ENCODE data around the gene KDM4C. TPM values are rescaled to one million over a fixed set of nuclear protein-coding genes. Genes with fewer than 3 reads are reported as not detected.

Gene KDM4C
- total and polyA plus RNA-seq, 2 of the 13 experiments (the other 11 are each of a cell fraction or from before 2014, with no cell fraction given) = 19.4 to 23.6 TPM

DNA sequence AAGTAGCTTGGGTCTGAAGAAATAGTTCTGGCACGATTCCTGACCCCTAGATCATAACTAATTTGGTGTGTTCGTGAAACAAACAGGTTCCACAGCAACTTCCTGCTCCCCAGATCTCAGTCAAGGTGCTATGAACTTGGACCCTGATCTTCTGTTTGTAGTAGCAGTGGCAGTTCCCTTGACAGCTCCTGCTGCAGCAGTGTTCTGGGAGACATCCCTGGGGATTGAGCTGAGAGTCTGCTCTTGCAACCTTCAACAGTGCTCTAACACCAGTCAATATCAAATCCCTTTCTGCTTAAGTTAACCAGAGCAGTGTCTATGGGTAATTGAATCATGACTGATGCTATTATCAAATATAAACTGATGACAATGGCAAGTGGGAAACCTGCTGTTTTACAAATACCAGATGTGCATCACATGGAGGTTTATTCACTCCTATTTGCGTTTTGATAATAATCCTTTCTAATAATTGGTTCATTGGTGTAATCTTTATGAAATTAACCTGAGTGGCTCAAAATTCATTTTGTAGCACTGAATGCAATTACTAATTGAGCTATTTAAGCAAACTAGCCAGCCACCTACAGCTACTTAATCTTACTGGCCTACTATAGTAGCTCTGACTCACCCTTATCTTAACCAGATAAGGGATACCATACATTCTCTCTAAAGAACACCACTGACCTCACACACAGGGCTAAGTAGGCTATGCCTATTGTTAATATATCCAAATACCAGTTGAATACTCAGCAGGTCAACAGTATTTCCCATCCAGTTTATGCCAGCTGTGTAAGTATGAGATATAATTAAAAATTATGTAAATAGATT, 21.9 kb downstream of the KDM4C start (continued):
- TF ChIP-seq, protein P1, sequence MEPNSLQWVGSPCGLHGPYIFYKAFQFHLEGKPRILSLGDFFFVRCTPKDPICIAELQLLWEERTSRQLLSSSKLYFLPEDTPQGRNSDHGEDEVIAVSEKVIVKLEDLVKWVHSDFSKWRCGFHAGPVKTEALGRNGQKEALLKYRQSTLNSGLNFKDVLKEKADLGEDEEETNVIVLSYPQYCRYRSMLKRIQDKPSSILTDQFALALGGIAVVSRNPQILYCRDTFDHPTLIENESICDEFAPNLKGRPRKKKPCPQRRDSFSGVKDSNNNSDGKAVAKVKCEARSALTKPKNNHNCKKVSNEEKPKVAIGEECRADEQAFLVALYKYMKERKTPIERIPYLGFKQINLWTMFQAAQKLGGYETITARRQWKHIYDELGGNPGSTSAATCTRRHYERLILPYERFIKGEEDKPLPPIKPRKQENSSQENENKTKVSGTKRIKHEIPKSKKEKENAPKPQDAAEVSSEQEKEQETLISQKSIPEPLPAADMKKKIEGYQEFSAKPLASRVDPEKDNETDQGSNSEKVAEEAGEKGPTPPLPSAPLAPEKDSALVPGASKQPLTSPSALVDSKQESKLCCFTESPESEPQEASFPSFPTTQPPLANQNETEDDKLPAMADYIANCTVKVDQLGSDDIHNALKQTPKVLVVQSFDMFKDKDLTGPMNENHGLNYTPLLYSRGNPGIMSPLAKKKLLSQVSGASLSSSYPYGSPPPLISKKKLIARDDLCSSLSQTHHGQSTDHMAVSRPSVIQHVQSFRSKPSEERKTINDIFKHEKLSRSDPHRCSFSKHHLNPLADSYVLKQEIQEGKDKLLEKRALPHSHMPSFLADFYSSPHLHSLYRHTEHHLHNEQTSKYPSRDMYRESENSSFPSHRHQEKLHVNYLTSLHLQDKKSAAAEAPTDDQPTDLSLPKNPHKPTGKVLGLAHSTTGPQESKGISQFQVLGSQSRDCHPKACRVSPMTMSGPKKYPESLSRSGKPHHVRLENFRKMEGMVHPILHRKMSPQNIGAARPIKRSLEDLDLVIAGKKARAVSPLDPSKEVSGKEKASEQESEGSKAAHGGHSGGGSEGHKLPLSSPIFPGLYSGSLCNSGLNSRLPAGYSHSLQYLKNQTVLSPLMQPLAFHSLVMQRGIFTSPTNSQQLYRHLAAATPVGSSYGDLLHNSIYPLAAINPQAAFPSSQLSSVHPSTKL (CRISPR knock-in tag; IDR thresholded peaks at IDR 0.05) = peak; percentile 78
- TF ChIP-seq ZMYM3 (CRISPR knock-in tag; IDR thresholded peaks at IDR 0.05) = peak; percentile 38; the same call in 1 of the 2 replicates
- peak; percentile 60 for TF ChIP-seq RARA (CRISPR knock-in tag; IDR thresholded peaks at IDR 0.05)
- TF ChIP-seq ZSCAN29 (CRISPR knock-in tag; conservative IDR thresholded peaks at IDR 0.05) = 0 out of 2 replicates have a peak, but pooled peaks have one; percentile 43
- no peak for TF ChIP-seq KDM5B (CRISPR knock-in tag; IDR thresholded peaks at IDR 0.05; ENCODE audit: borderline replicate concordance)
- TF ChIP-seq ZSCAN25 (CRISPR knock-in tag; IDR thresholded peaks at IDR 0.05) = no peak
- TF ChIP-seq ZNF792 (CRISPR knock-in tag; IDR thresholded peaks at IDR 0.05) = no peak; the same call in 1 of the 2 replicates
- TF ChIP-seq KLF16 (CRISPR knock-in tag; IDR thresholded peaks at IDR 0.05) = no peak
- TF ChIP-seq RCOR2 (CRISPR knock-in tag; IDR thresholded peaks at IDR 0.05) = peak; percentile 62; the same call in 1 of the 2 replicates
- TF ChIP-seq NCOA2 (CRISPR knock-in tag; IDR thresholded peaks at IDR 0.05) = 0 out of 2 replicates have a peak, but pooled peaks have one; percentile 26
- TF ChIP-seq ELF3 (CRISPR knock-in tag; IDR thresholded peaks at IDR 0.05) = peak; percentile 89
- peak; percentile 59 for TF ChIP-seq TEAD3 (CRISPR knock-in tag; optimal IDR thresholded peaks at IDR 0.05; ENCODE audit: borderline replicate concordance)
- peak; percentile 85 for TF ChIP-seq HNF4A (CRISPR knock-in tag; IDR thresholded peaks at IDR 0.05)
- TF ChIP-seq, protein P2, sequence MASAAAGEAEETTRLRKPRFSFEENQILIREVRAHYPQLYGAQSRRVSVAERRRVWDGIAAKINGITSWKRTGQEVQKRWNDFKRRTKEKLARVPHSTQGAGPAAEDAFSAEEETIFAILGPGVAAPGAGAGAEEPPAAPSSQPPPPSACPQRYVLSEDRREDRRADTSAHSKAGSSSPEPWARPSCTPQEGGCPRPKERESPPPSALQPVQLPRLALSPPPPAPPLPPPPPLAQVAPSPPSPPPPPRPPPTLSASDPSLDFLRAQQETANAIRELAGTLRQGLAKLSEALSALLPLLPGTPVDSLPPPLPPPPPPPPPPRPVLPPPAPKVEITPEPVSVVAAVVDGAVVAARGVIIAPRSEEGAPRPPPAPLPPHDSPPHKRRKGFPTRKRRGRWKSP (CRISPR knock-in tag; IDR thresholded peaks at IDR 0.05) = no peak
- 0 out of 2 replicates have a peak, but pooled peaks have one; percentile 19 for TF ChIP-seq ATF1 (CRISPR knock-in tag; IDR thresholded peaks at IDR 0.05)
- TF ChIP-seq SIX1 (CRISPR knock-in tag; IDR thresholded peaks at IDR 0.05; ENCODE audit: borderline replicate concordance) = no peak
- no peak for TF ChIP-seq GABPA (IDR thresholded peaks at IDR 0.05; ENCODE audit: low read depth, low read length)
- 0 out of 2 replicates have a peak, but pooled peaks have one; percentile 38 for TF ChIP-seq GABPA (CRISPR knock-in tag; IDR thresholded peaks at IDR 0.05; ENCODE audit: low read depth)
- no peak for TF ChIP-seq KAT8 (CRISPR knock-in tag; IDR thresholded peaks at IDR 0.05)
- TF ChIP-seq CREM (IDR thresholded peaks at IDR 0.05) = 0 out of 2 replicates have a peak, but pooled peaks have one; percentile 11
- no peak for TF ChIP-seq CREM (CRISPR knock-in tag; IDR thresholded peaks at IDR 0.05)
- TF ChIP-seq BCL6 (CRISPR knock-in tag; IDR thresholded peaks at IDR 0.05) = peak; percentile 75
- TF ChIP-seq ZNF7 (CRISPR knock-in tag; IDR thresholded peaks at IDR 0.05) = peak; percentile 84
- peak; percentile 46; the same call in 1 of the 2 replicates for TF ChIP-seq FOSL2 (CRISPR knock-in tag; IDR thresholded peaks at IDR 0.05)
- no peak for TF ChIP-seq GPN1 (CRISPR knock-in tag; IDR thresholded peaks at IDR 0.05; ENCODE audit: borderline replicate concordance)
- peak; percentile 58; the same call in 1 of the 2 replicates for TF ChIP-seq SOX5 (CRISPR knock-in tag; IDR thresholded peaks at IDR 0.05; ENCODE audit: borderline replicate concordance)
- peak; percentile 17; the same call in 1 of the 2 replicates for TF ChIP-seq TARDBP (CRISPR knock-in tag; IDR thresholded peaks at IDR 0.05)
- TF ChIP-seq ZNF556 (CRISPR knock-in tag; IDR thresholded peaks at IDR 0.05; ENCODE audit: borderline replicate concordance) = peak; percentile 69; the same call in 1 of the 2 replicates
- 0 out of 2 replicates have a peak, but pooled peaks have one; percentile 50 for TF ChIP-seq MEF2D (CRISPR knock-in tag; IDR thresholded peaks at IDR 0.05)
